Transverse colon (tissue), 4 donors: ENCODE results near the gene TIMM22. TPM values are rescaled to one million over a fixed set of nuclear protein-coding genes. Genes with fewer than 3 reads are reported as not detected.

Experiments used
- DNase-seq: peaks from one replicate; pipeline ENCODE4 v3.0.0-alpha.2; 2019
- H3K27ac ChIP-seq, 4 donors: fragments of 200-600 bp; sonication (generic); 2 replicates each; pipeline ENCODE4 v1.5.1; 2016 to 2018; ENCODE audit warnings: inconsistent platforms in 4 of 4
- H3K27me3 ChIP-seq: fragments of 200-600 bp; sonication (generic); 2 replicates; pipeline ENCODE4 v1.5.1; 2017; ENCODE audit warnings: inconsistent platforms
- H3K36me3 ChIP-seq, 4 donors: fragments of 200-600 bp; sonication (generic); 2 replicates each; pipeline ENCODE4 v1.5.1; 2017 to 2019; ENCODE audit warnings: inconsistent platforms in 4 of 4
- H3K4me1 ChIP-seq, 4 donors: fragments of 200-600 bp; sonication (generic); 2 replicates each; pipeline ENCODE4 v1.5.1; 2017 to 2020; ENCODE audit warnings: inconsistent platforms in 4 of 4
- H3K4me3 ChIP-seq, 4 donors: fragments of 200-600 bp; sonication (generic); 1 replicate in 1 of 4; 2 replicates in 3 of 4; pipeline versions ENCODE4 v1.5.1 to v1.6.1; 2017 to 2019; ENCODE audit warnings: inconsistent platforms in 4 of 4
- H3K9me3 ChIP-seq, 2 donors: fragments of 200-600 bp; sonication (generic); 2 replicates each; pipeline ENCODE4 v1.5.1; 2017 to 2019; ENCODE audit warnings: inconsistent platforms in 2 of 2
- CTCF ChIP-seq, 5 experiments: fragments of 200-600 bp in 3 of 5; fragments of 450-650 bp in 2 of 5; sonication (generic) in 3 of 5; IDR thresholded peaks; 1 replicate in 2 of 5; 2 replicates in 3 of 5; pipeline ENCODE4 v1.5.1; 2016 to 2017; ENCODE audit warnings: antibody characterized with exemption in 5 of 5, inconsistent platforms in 3 of 5, mild to moderate bottlenecking in 2 of 5, moderate library complexity in 1 of 5
- EP300 ChIP-seq: sonication (generic); formaldehyde crosslinking; IDR thresholded peaks from one replicate; pipeline ENCODE4 v1.6.1; 2017; ENCODE audit warnings: antibody characterized with exemption, low read depth
- POLR2A ChIP-seq: fragments of 450-650 bp; IDR thresholded peaks from one replicate; pipeline ENCODE4 v1.6.1; 2016; ENCODE audit warnings: antibody characterized with exemption, mild to moderate bottlenecking, moderate library complexity
- POLR2AphosphoS5 ChIP-seq, 3 donors: sonication (generic); formaldehyde crosslinking; IDR thresholded peaks; one replicate each; pipeline ENCODE4 v1.6.1; 2016; ENCODE audit warnings: antibody characterized with exemption in 3 of 3
- WGBS, 2 donors: methylation state at CpG; one replicate each; pipeline ENCODE4 v1.1.5; 2018; ENCODE audit warnings: low coverage in 1 of 2; 5-methylcytosine and 5-hydroxymethylcytosine counted together
- in situ Hi-C, 4 donors: fragments of 200-750 bp; cut with MboI; loops; one replicate each; pipeline versions ENCODE4 v1.15.0 to v1.15.1; 2017; ENCODE audit warnings: low sequenced_read_pairs in 3 of 4, low pct_ligation_motif_present in 1 of 4, low pct_unique_long_range_greater_than_20kb in 1 of 4
- intact Hi-C: fragments of 100-400 bp; cut with DNase I; formaldehyde crosslinking; loops from one replicate; pipeline ENCODE4 v1.15.1; 2023; ENCODE audit warnings: low total_unique reads
- total RNA-seq, 4 donors: library from RNA; depleted of rRNA; stranded (reverse); fragments of >200 nt; gene quantifications; one replicate each; pipeline ENCODE4 v1.1.0, GENCODE V29; 2016

The TIMM22 gene
- total RNA-seq, 4 donors from 2014 or later: 10.5 to 17.6 (median 12.1) TPM

DNA sequence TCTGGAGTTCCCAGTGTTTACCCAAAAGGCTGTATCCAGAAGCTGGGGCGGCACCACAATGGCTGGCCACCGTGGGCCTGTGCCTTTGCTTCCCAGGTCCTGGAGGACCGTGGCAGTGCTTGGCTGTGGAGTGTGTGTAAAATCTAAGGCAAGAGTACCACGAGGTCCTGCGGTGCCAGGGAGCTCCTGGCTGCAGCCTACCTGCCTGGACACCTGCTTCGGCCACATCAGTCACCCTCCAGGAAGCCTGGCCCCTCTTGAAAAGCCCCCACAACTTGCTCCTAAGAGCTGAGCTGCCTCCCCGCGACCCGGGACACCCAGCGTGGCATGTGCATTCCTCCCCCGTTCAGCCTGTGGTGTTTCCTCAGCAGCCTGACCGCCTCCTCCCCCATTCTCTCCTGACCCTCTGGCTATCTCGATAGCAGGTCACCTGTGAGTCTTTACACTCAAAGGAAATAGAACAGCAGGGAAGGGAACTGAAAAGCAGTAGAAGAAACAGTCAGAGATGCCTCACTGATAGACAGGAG is 7.9 kb downstream of the TIMM22 start:
- DNase-seq: no peak
- H3K4me1 ChIP-seq: peaks cover 26 to 58% (median 44%) of the 10 kb centered on the region in 4 donors
- H3K27me3 ChIP-seq: no peaks in the 10 kb centered on the region
- in situ Hi-C loops: no loop called here
- peak overlapping the region; percentile 48 to 86 (median 74) for H3K27ac ChIP-seq
- 82% methylated on average over 13 of the region's 13 CpGs; no CpG with 5 or more reads in 1 of the 2 donors for WGBS, 2 donors
- no peaks in the 10 kb centered on the region for H3K9me3 ChIP-seq
- intact Hi-C loops: loop anchor here (5.0 kb wide), 1 partner anchor 52 kb away; no protein-coding TSS in a partner anchor
- TF ChIP-seq CTCF (IDR thresholded peaks at IDR 0.05) (no peak), POLR2A (no peak), POLR2AphosphoS5 (IDR thresholded peaks at IDR 0.05) (no peak), EP300 (no peak)
- H3K36me3 ChIP-seq: peaks cover 0 to 29% (median 3%) of the 10 kb centered on the region in 4 donors
- H3K4me3 ChIP-seq: no peak overlapping the region

- Histone ChIP-seq H3K36me3 (peaks cover 0 to 35% (median 6%) of the 10 kb centered on the region in 4 donors), H3K4me1 (peaks cover 23 to 55% (median 42%) of the 10 kb centered on the region in 4 donors), H3K9me3 (no peaks in the 10 kb centered on the region), H3K27me3 (no peaks in the 10 kb centered on the region), H3K4me3 (no peak overlapping the region), H3K27ac (peak overlapping the region; percentile 59 to 86 (median 74))
- in situ Hi-C loops (no loop called here), intact Hi-C loops (no loop called here)
- TF ChIP-seq CTCF (IDR thresholded peaks at IDR 0.05) (no peak), POLR2A (no peak), POLR2AphosphoS5 (IDR thresholded peaks at IDR 0.05) (no peak), EP300 (no peak)
- 6 to 38% methylated on average over 9 to 23 of the region's 23 CpGs for WGBS, 2 donors
- DNase-seq: peak; percentile 58
Measured at GRCh38 chr17:1005361-1005946, 8.5 kb downstream of the TIMM22 start.

DNA sequence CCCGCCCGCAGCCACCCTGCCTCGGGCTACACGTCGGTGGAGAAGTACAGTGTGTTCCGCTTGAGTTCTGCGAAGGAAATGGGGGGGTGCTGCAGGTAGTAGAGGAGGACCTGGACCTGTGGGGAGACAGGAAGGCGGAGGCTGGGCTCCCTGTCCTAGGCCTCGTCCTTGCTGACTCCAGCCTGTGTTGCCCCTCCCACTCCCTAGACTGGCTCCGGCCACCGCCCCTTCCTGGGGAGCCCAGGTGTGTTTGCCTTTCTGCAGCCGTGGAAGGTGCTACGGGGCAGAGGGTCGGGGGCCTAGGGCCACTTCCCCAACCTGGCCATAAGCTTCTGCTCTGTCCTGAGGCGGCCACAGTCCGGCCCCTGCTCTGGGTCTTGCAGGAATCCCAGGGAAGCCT is 9.1 kb downstream of the TIMM22 start:
- peak; percentile 59 for DNase-seq
- Histone ChIP-seq H3K27ac (peak overlapping the region; percentile 59 to 86 (median 74)), H3K27me3 (no peaks in the 10 kb centered on the region), H3K36me3 (peaks cover 0 to 41% (median 9%) of the 10 kb centered on the region in 4 donors), H3K4me3 (no peak overlapping the region), H3K4me1 (peaks cover 21 to 49% (median 36%) of the 10 kb centered on the region in 4 donors), H3K9me3 (no peaks in the 10 kb centered on the region)
- 62% methylated on average over 14 of the region's 16 CpGs; no CpG with 5 or more reads in 1 of the 2 donors for WGBS, 2 donors
- in situ Hi-C loops (no loop called here), intact Hi-C loops (no loop called here)
- TF ChIP-seq EP300 (no peak), POLR2AphosphoS5 (IDR thresholded peaks at IDR 0.05) (no peak), POLR2A (no peak)

DNA sequence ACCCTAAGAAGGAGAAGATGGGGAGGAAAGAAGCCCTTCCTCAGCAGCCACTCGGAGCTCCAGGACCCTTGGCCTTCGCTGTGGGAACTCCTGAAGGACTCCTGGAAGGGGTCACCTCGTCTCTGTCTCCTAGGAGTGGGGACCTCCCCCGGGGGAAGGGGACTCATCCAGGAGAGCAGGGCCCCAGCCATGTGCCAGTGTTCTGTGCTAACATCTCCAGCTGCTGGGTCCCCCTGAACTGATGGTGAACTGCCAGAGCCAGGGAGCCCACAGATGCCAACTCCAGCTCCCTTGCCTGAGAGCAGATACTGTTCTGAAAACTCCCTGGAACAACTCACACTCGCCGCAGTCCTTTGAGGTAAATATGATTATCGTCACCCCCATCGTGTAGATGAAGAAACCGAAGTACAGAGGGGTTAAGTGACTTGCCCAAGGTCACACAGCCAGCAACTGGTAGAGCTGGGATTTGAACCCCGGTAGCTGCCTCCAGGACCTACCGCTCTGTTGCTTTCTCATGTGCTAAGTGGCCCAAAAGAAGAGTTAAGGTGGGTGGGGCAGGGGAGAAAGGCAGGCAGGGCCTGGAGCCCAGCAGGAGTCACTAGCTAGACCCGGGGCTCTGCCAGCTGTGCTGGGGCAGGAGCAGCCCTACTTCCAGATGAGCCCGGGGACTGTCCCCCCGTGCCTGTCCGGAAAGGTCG is 10.5 kb downstream of the TIMM22 start:
- no peak for DNase-seq
- no peak overlapping the region for H3K4me3 ChIP-seq
- peak overlapping the region; percentile 18 to 63 (median 27) for H3K27ac ChIP-seq
- in situ Hi-C loops: no loop called here
- no peaks in the 10 kb centered on the region for H3K9me3 ChIP-seq
- peaks cover 17 to 35% (median 24%) of the 10 kb centered on the region in 4 donors for H3K4me1 ChIP-seq
- peaks cover 0 to 47% (median 16%) of the 10 kb centered on the region in 4 donors for H3K36me3 ChIP-seq
- H3K27me3 ChIP-seq: no peaks in the 10 kb centered on the region
- TF ChIP-seq POLR2A (no peak), CTCF (IDR thresholded peaks at IDR 0.05) (no peak), POLR2AphosphoS5 (IDR thresholded peaks at IDR 0.05) (no peak), EP300 (no peak)
- 87% methylated on average over 15 of the region's 16 CpGs; no CpG with 5 or more reads in 1 of the 2 donors for WGBS, 2 donors
- intact Hi-C loops: no loop called here
